ENCODE data around the gene IPO4. TPM values are rescaled to one million over a fixed set of nuclear protein-coding genes. Genes with fewer than 3 reads are reported as not detected.
"Not testable (repeated sequence)": the region's sequence is repeated elsewhere in the genome, so short reads cannot be mapped to it uniquely, and the experiment has no call there.

IPO4 gene
- total RNA-seq, 4 donors from 2014 or later, result 35.7 to 73.2 (median 55.4) TPM

DNA sequence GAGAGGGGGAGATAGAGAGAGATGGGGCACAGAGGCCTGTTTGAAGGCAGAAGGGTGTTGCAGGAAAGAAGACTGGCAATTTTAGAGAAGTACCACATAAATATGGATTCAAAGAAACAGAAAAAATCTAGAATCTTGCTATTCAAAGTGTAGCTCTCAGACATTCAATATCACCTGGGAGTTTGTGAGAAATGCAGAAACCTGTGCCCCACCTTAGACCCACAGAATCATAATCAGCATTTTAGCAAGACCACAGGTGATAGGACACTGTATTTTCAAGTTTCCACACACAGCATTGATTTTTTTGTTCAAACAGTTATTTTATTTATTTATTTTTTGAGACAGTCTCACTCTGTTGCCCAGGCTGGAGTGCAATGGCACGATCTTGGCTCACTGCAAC, 40.3 kb upstream of the IPO4 start:
- ATAC-seq (no peak), DNase-seq (no peak)
- in situ Hi-C loops (cut with MboI; ENCODE audit: low sequenced_read_pairs in 4 of 4) (loop anchor here in 1 of 4 donors (25.0 kb wide), 1 partner anchor 208 kb away; the partner anchor contains the start of genes CBLN3, KHNYN and SDR39U1), intact Hi-C loops (cut with DNase I; ENCODE audit: low total_unique reads) (no loop called here)
- Histone ChIP-seq H3K9me3 (no peaks in the 10 kb centered on the region), H3K27ac (no peak overlapping the region), H3K27me3 (no peaks in the 10 kb centered on the region), H3K4me1 (peaks cover 17 to 21% of the 10 kb centered on the region in 2 donors), H3K4me3 (no peak overlapping the region), H3K36me3 (no peaks in the 10 kb centered on the region)
- TF ChIP-seq POLR2A (IDR thresholded peaks at IDR 0.05), result no peak

DNA sequence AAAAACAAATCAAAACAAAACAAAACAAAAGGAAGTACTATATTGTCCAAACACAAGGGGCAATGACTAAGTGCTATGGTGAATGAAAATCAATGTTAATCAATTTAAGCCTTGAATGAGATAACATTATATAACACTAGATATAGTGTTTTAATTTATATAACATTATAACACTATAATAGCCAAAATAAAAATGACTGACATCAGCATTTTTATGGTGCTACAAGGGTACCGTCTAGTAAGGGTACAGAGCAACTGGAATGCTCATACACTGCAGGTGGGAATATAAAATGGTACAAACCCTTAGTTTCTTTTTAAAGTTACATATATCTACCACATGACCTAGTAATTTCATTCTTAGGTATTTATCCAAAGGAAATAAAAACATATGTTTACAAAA, 37.9 kb upstream of the IPO4 start:
- intact Hi-C loops (cut with DNase I; ENCODE audit: low total_unique reads) (no loop called here), in situ Hi-C loops (cut with MboI; ENCODE audit: low sequenced_read_pairs in 4 of 4) (loop anchor here in 1 of 4 donors (25.0 kb wide), 1 partner anchor 211 kb away; the partner anchor contains the start of genes CBLN3, KHNYN and SDR39U1)
- TF ChIP-seq, protein P1, sequence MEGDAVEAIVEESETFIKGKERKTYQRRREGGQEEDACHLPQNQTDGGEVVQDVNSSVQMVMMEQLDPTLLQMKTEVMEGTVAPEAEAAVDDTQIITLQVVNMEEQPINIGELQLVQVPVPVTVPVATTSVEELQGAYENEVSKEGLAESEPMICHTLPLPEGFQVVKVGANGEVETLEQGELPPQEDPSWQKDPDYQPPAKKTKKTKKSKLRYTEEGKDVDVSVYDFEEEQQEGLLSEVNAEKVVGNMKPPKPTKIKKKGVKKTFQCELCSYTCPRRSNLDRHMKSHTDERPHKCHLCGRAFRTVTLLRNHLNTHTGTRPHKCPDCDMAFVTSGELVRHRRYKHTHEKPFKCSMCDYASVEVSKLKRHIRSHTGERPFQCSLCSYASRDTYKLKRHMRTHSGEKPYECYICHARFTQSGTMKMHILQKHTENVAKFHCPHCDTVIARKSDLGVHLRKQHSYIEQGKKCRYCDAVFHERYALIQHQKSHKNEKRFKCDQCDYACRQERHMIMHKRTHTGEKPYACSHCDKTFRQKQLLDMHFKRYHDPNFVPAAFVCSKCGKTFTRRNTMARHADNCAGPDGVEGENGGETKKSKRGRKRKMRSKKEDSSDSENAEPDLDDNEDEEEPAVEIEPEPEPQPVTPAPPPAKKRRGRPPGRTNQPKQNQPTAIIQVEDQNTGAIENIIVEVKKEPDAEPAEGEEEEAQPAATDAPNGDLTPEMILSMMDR (IDR thresholded peaks at IDR 0.05 in 4 of 5, conservative IDR thresholded peaks at IDR 0.05 in 1 of 5), result no peak
- no peak for TF ChIP-seq POLR2A (IDR thresholded peaks at IDR 0.05)
- DNase-seq (no peak), ATAC-seq (no peak)
- Histone ChIP-seq H3K27me3 (no peaks in the 10 kb centered on the region), H3K27ac (no peak overlapping the region), H3K4me3 (no peak overlapping the region), H3K4me1 (peaks cover 7 to 9% of the 10 kb centered on the region in 2 donors), H3K9me3 (no peaks in the 10 kb centered on the region), H3K36me3 (no peaks in the 10 kb centered on the region)

DNA sequence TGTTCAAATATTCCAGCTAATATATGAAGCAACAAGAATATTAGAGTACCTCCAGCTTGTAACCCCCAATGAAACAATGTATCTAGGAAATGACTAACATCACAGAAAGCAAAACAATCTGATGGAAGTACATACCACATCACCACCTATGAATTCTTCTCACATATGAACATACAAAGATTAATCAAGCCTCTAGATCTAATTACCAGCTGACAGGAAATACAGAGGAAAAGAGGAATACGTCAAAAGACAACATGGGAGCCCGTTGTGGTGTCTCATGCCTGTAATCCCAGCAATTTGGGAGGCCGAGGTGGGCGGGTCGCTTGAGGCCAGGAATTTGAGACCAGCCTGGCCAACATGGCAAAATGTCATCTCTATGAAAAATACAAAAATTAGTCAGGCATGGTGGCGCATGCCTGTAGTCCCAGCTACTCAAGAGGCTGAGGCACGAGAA, 36.0 kb upstream of the IPO4 start:
- DNase-seq (no peak), ATAC-seq (no peak)
- peak overlapping the region in 3 of 4 donors; percentile 16 to 38 (median 21) for H3K27ac ChIP-seq
- intact Hi-C loops (cut with DNase I; ENCODE audit: low total_unique reads), result no loop called here
- no peaks in the 10 kb centered on the region for H3K27me3 ChIP-seq
- in situ Hi-C loops (cut with MboI; ENCODE audit: low sequenced_read_pairs in 4 of 4), result loop anchor here in 1 of 4 donors (25.0 kb wide), 1 partner anchor 213 kb away; the partner anchor contains the start of genes CBLN3, KHNYN and SDR39U1
- no peaks in the 10 kb centered on the region for H3K9me3 ChIP-seq
- no peaks in the 10 kb centered on the region for H3K4me1 ChIP-seq
- H3K4me3 ChIP-seq, result no peak overlapping the region
- H3K36me3 ChIP-seq, result no peaks in the 10 kb centered on the region
- TF ChIP-seq POLR2A (IDR thresholded peaks at IDR 0.05), result no peak
- TF ChIP-seq, protein P1 (IDR thresholded peaks at IDR 0.05 in 4 of 5, conservative IDR thresholded peaks at IDR 0.05 in 1 of 5), result no peak

DNA sequence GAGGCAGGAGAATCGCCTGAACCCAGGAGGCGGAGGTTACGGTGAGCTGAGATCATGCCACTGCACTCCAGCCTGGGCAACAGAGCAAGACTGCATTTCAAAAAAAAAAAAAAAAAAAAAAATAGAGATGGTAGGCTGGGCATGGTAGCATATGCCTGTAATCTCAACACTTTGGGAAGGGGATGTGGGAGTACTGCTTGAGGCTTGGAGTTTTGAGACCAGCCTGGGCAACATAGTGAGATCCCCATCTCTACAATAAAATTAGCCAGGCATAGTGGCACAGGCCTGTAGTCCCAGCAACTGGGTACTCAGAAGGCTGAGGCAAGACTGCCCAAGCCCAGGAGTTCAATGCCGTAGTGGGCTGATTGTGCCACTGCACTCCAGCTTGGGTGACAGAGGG, 34.4 kb upstream of the IPO4 start:
- H3K27ac ChIP-seq; intact Hi-C loops (cut with DNase I; ENCODE audit: low total_unique reads); H3K4me1 ChIP-seq; H3K36me3 ChIP-seq; in situ Hi-C loops (cut with MboI; ENCODE audit: low sequenced_read_pairs in 4 of 4); H3K4me3 ChIP-seq; H3K27me3 ChIP-seq; DNase-seq; H3K9me3 ChIP-seq; ATAC-seq: not testable (repeated sequence)

DNA sequence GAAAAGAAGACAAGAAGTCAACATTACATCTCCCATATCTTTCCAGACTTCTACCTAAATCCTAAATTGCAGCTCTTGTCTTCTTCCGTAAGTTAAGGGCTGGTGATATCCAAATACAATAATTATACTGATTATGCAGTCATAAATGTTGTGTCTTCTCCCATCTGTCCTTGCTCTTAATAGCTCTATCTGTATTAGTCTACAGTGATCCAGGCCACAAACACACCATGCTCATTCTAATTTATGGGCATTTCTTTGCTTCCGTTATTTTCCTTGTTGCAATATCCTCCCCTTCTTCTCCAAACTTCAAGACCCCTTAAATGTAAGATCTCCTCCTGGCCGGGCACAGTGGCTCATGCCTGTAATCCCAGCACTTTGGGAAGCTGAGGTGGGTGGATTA, 30.9 kb upstream of the IPO4 start:
- no peak overlapping the region for H3K27ac ChIP-seq
- H3K9me3 ChIP-seq, result no peaks in the 10 kb centered on the region
- DNase-seq (no peak), ATAC-seq (no peak)
- peaks cover 0 to 14% of the 10 kb centered on the region in 2 donors for H3K36me3 ChIP-seq
- in situ Hi-C loops (cut with MboI; ENCODE audit: low sequenced_read_pairs in 4 of 4), result no loop called here
- no peak for TF ChIP-seq POLR2A (IDR thresholded peaks at IDR 0.05)
- TF ChIP-seq, protein P1 (IDR thresholded peaks at IDR 0.05 in 4 of 5, conservative IDR thresholded peaks at IDR 0.05 in 1 of 5), result no peak
- peaks cover 9 to 11% of the 10 kb centered on the region in 2 donors for H3K4me1 ChIP-seq
- no peaks in the 10 kb centered on the region for H3K27me3 ChIP-seq
- no peak overlapping the region for H3K4me3 ChIP-seq
- intact Hi-C loops (cut with DNase I; ENCODE audit: low total_unique reads), result no loop called here

DNA sequence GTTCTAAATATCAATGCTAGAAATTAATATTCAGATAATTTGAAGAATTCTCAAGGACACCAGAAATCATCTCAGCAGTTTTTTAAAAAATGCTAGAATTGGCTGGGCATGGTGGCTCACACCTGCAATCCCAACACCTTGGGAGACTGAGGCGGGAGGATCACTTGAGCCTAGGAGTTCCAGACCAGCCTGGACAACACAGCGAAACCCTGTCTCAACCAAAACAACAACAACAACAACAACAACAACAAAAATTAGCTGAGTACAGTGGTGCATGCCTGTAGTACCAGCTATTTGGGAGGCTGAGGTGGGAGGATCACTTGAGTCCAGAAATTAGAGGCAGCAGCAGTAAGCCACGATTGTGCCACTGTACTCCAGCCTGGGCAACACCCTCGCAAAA, 30.5 kb upstream of the IPO4 start:
- DNase-seq, result no peak
- Histone ChIP-seq H3K4me1 (peaks cover 12 to 14% of the 10 kb centered on the region in 2 donors), H3K36me3 (peaks cover 0 to 14% of the 10 kb centered on the region in 2 donors), H3K9me3 (no peaks in the 10 kb centered on the region), H3K4me3 (no peak overlapping the region), H3K27me3 (no peaks in the 10 kb centered on the region), H3K27ac (no peak overlapping the region)
- no peak for ATAC-seq
- in situ Hi-C loops (cut with MboI; ENCODE audit: low sequenced_read_pairs in 4 of 4), result no loop called here
- TF ChIP-seq, protein P1 (IDR thresholded peaks at IDR 0.05 in 4 of 5, conservative IDR thresholded peaks at IDR 0.05 in 1 of 5), result no peak
- TF ChIP-seq POLR2A (IDR thresholded peaks at IDR 0.05), result no peak
- intact Hi-C loops (cut with DNase I; ENCODE audit: low total_unique reads), result no loop called here

DNA sequence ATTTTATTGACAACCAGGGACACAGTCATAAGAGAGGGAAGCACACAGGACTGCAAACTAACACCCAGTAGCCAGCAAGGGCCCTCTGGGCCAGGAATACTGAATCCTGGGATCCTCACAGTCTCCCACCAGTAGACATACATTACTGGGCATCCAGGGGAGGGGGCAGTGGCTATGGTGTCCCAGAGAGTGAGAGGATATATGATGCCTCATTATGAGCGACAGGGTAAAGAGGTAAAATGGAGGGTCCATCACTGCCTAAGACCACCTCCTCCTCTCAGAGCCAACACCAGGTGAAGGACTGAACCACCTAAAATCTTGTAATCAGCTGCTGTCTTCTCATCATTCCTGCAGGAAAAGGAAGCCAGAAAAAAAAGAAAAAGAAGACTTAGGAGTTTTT, 28.3 kb upstream of the IPO4 start:
- H3K27me3 ChIP-seq; H3K4me3 ChIP-seq; ATAC-seq; DNase-seq; H3K27ac ChIP-seq; in situ Hi-C loops (cut with MboI; ENCODE audit: low sequenced_read_pairs in 4 of 4); H3K9me3 ChIP-seq: not testable (repeated sequence)
- H3K36me3 ChIP-seq, result peaks cover 0 to 14% of the 10 kb centered on the region in 2 donors
- peaks cover 28 to 29% of the 10 kb centered on the region in 2 donors for H3K4me1 ChIP-seq
- intact Hi-C loops (cut with DNase I; ENCODE audit: low total_unique reads), result loop anchor here (1.0 kb wide), 1 partner anchor 25 kb away; the partner anchor contains the start of gene TINF2
